PFSK-1 (cell line): ENCODE data around the gene SLC35B4.

ENCODE experiments used
- FOXP2 ChIP-seq: optimal IDR thresholded peaks from 2 replicates; pipeline ENCODE3; 2011; ENCODE audit warnings: borderline replicate concordance, control low read depth, inconsistent platforms; ENCODE audit not compliant: insufficient read depth; ENCODE audit errors: extremely low read length, extremely low read depth
- POLR2AphosphoS5 ChIP-seq: IDR thresholded peaks from 2 replicates; pipeline ENCODE4 v1.6.1; 2012; ENCODE audit warnings: low read depth, mild to moderate bottlenecking, control low read depth, low read length, moderate library complexity
- REST ChIP-seq, 2 experiments: IDR thresholded peaks; 2 replicates each; pipeline versions ENCODE4 v1.6.1 to v1.8.0; 2011 to 2012; ENCODE audit warnings: low read depth in 2 of 2, low read length in 2 of 2, control low read depth in 1 of 2, inconsistent platforms in 1 of 2, mild to moderate bottlenecking in 1 of 2, moderate library complexity in 1 of 2; ENCODE audit not compliant: insufficient read depth in 1 of 2
- SIN3A ChIP-seq: IDR thresholded peaks from 2 replicates; pipeline ENCODE4 v1.6.1; 2012; ENCODE audit warnings: mild to moderate bottlenecking, low read length, moderate library complexity, borderline replicate concordance; ENCODE audit not compliant: insufficient read depth
- TAF1 ChIP-seq: IDR thresholded peaks from 2 replicates; pipeline ENCODE4 v1.6.1; 2012; ENCODE audit warnings: low read length, control low read depth, borderline replicate concordance; ENCODE audit not compliant: insufficient read depth

Gene SLC35B4

GRCh38 chr7:134362587-134363483 lies 46.1 kb upstream of the SLC35B4 start:
- TF ChIP-seq SIN3A = no peak
- TF ChIP-seq POLR2AphosphoS5 = no peak
- no peak for TF ChIP-seq TAF1
- no peak for TF ChIP-seq FOXP2
- TF ChIP-seq REST (IDR thresholded peaks at IDR 0.05; ENCODE audit: insufficient read depth in 1 of 2, low read depth in 2 of 2, low read length in 2 of 2) = no peak

- TF ChIP-seq POLR2AphosphoS5 (no peak), TAF1 (no peak), SIN3A (no peak), REST (IDR thresholded peaks at IDR 0.05; ENCODE audit: insufficient read depth in 1 of 2, low read depth in 2 of 2, low read length in 2 of 2) (no peak), FOXP2 (no peak)
These were observed 43.2 kb upstream of the SLC35B4 start for GRCh38 chr7:134359787-134360432.

- no peak for TF ChIP-seq TAF1
These were observed 40.8 kb upstream of the SLC35B4 start for GRCh38 chr7:134357486-134357885.

- TF ChIP-seq POLR2AphosphoS5 = no peak
- no peak for TF ChIP-seq REST (IDR thresholded peaks at IDR 0.05; ENCODE audit: insufficient read depth in 1 of 2, low read depth in 2 of 2, low read length in 2 of 2)
- TF ChIP-seq TAF1 = no peak
- no peak for TF ChIP-seq SIN3A
- TF ChIP-seq FOXP2 = no peak
These were observed 39.7 kb upstream of the SLC35B4 start for GRCh38 chr7:134356421-134356936.

- TF ChIP-seq FOXP2 (no peak), REST (IDR thresholded peaks at IDR 0.05; ENCODE audit: insufficient read depth in 1 of 2, low read depth in 2 of 2, low read length in 2 of 2) (no peak), POLR2AphosphoS5 (no peak), TAF1 (no peak), SIN3A (no peak)
These were observed 39.2 kb upstream of the SLC35B4 start for GRCh38 chr7:134355927-134356326.
